Effector CD8-positive, alpha-beta T cell (primary cell): ENCODE data around the gene EPHB2.

Experiments used
- DNase-seq: peaks from one replicate; lab custom pipeline; 2025; lab: John Stamatoyannopoulos, UW

Gene EPHB2

DNA sequence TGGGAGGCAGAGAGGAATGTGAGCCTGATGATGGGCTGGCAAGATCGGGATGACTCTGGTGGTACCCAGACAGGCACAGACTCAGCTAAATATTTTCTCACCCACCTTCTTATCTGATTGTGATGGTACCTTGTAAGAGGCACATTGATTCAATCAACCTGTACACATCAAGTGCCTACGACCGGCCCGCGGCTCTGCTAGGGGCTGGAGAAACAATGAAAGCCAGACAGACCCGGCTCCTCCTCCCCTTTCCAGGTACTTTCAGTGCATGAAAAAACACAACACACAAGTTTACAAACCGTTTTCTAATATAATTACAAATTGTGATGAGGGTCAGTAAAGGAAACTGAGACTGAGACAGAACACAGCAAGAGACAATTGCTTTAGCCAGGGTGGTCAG lies 147.0 kb downstream of the EPHB2 start:
- DNase-seq, result no peak

DNA sequence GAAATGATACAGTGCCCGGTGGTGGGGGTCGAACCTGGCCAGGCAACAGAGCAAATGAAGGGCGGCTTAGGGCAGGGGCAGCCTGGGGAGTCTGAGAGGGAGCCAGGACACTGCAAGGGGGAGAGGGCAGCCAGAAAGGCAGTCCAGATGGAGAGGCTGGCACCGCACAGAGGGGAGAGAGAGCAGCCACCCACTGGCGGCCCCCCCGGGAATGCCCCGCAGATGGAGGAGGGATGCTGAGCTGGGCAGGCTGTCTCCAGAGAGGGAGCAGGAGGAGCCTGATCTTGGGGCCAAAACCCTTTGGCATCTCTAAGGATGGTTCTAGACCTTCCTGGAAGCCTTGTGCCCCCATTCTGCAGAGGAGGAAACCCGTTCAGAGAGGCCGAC lies 149.8 kb downstream of the EPHB2 start:
- DNase-seq, result no peak

DNA sequence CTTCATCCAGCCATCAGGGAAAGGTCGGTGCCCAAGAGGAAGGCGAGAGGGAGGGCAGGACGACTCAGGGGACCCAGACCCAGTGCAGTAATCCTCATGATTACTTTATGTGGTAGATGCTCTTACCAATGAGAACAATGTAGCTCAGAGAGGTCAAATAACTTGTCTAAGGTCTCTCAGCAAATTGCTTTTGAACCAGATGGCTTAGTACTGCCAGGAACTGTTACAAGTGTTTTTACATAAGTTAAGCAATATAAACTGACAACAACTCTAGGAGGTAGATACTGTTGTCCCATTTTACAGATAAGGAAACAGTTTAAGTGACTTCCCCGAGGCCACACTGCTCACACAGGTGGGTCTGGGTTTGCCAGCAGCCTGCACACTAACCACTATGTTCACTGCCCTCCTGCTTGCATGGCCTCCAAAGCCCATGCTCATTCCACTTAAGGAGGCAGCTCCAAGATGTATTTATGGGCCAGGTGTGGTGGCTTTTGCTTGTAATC lies 150.3 kb downstream of the EPHB2 start:
- no peak for DNase-seq

DNA sequence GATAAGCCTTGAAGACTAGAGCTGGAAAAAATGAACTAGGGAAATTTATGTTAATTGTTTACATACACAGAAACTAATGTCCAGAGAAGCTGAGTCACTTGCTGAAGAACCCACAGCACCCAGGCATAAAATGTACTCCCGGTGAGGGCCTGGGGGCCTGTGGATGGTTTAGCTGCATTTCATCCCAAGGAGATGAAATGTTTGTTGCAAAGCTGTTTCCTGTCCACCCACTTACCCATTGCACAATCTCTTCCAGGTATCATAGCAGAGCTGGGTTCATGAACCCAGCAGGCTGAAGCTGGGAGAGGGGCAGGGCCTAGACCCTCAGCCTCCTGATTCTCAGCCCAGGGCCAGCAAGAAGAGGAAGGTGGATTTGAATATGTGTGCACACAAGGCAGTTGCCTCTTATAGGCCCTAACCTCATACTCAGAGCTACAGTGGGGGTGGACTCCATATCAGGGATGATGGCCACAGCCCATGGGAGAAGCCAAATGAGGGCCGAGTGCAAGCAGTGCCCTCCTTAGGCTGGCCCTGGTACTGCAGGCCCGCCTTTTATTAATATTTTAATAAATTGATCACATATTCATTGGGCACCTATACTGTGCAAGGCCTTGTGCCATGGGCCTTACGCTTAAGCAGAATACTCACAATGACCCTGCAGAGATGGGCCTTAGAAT lies 151.3 kb downstream of the EPHB2 start:
- DNase-seq, result no peak

DNA sequence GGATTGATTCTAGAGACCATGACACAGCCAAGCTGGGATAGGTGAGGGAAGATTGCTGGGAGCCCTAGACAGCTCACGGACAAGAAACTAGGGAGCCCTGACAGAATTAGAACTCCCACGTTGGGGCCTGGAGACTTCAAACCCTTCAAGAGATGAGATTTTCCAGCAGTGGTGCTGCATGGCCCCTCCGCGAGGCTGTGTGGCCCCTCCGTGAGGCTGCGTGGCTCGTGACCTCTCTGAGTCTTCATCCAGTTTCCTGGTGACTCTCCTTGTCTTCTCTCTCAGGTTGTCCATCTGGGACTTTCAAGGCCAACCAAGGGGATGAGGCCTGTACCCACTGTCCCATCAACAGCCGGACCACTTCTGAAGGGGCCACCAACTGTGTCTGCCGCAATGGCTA lies 152.1 kb downstream of the EPHB2 start:
- no peak for DNase-seq

DNA sequence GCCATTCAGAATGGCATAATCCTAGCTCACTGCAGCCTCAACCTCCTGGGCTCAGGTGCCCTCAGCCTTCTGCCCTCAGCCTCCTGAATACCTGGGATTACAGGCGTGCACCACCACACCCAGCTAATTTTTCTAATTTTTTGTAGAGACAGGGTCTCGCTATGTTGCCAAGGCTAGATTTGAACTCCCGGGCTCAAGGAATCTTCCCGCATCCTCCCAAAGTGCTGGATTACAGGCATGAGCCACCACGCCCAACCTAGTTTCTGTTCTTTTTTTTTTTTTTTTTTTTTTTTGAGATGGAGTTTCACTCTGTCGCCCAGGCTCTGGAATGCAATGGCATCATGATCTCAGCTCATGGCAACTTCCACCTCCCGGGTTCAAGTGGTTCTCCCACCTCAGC lies 153.1 kb downstream of the EPHB2 start:
- no peak for DNase-seq

DNA sequence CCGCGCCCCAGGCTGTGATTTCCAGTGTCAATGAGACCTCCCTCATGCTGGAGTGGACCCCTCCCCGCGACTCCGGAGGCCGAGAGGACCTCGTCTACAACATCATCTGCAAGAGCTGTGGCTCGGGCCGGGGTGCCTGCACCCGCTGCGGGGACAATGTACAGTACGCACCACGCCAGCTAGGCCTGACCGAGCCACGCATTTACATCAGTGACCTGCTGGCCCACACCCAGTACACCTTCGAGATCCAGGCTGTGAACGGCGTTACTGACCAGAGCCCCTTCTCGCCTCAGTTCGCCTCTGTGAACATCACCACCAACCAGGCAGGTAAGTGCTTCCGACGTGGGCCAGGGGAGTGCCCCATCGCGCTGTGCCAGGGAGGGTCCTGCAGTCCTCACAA lies 154.2 kb downstream of the EPHB2 start:
- no peak for DNase-seq

DNA sequence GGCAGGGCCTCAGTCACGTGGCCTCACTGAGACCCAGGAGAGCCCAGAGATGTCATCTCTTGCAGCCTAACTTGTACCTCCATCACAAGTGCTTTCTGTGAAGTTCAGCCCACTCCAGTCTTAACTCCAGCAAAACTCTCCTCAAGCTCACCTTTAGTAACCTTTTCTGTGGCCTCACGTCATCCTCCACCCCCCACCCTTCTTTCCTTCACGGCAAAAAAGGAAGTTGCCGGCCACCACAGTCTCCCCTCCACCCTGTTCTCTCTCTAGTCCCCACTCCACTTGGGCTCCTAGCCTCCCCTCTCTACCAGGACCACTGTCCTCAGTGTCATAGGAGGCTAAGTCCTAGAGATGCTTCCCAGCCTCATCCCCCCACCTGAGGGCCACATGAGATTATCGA lies 155.1 kb downstream of the EPHB2 start:
- DNase-seq, result no peak

DNA sequence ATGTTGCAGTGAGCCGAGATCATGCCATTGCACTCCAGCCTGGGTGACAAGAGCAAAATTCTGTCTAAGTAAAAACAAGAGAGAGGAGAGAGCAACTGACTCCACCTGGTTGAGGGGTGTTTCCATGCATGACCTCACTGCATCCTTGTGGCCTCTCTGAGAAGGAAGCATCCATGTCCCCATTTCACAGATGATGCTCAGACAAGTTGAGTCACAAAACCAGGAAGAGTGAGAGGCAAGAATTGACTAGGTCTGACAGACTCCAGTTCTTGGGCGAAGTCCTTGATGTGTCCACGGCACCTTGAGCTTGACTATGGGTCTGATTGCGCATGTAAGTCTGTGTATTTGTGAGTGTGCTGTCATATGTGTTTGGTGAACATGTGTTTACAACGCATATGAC lies 156.2 kb downstream of the EPHB2 start:
- DNase-seq, result no peak

DNA sequence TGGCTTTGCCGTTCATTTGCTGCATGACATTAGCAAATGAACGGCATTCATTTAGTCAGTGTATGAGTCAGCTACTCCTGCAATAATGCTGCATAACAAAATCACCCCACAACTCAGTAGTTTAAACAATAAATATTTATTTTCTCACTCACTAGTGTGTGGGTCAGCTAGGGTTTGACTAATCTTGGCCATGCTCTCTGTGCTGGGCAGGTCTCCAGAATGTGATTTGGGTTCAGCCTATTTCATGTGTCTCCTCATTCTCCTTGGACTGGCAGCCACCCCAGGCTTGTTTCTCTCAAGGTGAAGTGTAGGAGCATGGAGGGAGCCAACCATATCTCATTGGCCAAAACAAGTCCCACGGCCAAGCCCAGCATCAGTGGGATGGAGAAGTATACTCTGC lies 157.7 kb downstream of the EPHB2 start:
- DNase-seq, result no peak

DNA sequence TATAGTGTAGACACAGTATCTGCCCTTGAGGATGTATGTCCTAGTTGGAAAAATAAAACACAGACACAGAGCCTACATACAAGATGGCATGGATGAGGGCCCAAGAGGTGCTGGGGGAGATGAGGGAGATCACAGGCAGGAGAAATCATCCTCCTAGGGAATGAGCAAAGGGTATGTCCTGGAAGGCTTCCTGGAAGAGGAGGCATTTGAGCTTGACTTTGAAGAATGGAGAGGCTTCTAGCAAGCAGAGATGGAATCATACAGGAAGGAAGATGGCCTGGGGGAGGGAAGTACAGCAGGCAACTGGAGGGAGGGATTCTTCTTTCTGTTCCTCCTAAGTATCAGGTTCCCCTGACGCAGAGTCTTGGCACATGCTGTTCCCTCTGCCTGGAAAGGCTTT lies 158.7 kb downstream of the EPHB2 start:
- no peak for DNase-seq

DNA sequence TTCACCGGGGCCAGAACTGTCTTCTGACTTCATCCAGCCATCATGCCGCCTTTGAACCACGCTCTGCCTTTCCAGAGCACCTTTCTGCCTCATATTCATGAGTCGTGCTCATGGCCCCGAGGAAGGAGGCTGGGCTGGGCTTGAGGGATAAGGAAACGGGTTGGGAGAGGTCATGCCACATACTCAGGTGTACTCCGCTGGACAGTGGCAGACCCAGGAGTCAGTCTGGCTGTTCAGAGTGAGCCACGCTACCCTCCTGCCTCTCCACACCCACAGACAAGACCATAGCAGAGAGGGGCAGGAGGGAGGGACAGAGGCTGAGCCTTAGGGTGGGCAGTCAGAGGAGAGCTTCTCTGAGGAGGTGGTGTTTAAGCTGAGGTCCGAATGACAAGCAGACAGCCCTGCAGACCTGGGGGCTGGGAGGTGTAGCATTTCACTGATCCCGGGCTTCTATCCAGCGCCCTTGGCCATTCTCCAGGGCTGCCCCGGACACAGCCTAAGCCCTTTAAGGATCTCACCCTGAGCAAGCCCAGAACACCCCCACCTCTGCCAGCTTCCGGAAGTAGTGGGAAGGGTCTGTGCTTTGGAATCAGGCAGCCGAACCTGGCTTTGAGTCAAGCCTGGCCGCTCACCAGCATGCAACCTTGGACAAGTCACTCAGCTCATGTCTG lies 159.7 kb downstream of the EPHB2 start:
- DNase-seq, result no peak

DNA sequence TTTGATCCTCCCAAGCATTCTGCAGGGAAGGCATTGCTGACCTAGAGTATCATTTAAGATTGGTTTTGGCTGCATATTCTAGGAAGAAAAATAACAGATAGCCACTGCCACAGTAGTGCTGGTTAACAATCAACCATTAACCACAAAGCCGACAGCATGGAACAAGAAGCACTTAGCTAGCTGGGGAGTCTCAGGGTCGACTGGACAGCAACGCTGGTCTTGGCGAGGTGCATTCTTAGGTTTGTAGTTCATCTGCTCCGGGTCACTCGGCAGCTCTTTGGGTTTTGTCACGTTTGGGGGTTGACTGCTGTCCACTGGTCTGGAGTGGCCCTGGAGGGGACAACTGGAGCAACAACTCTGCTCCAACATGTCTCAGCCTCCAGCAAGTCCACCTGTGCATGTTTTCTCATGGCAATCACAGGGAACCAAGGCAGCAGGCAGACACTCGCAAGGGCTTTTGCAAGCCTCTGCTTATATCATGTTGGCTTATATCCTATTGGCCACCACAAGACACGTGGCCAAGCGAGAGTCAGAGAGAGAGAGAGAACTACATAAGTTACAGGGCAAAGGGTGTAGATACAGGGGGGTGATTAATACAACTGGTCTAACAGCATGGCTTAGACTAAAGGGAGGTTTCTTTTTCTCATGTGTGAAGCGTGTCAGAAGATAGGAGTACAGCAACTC lies 162.5 kb downstream of the EPHB2 start:
- DNase-seq, result no peak

DNA sequence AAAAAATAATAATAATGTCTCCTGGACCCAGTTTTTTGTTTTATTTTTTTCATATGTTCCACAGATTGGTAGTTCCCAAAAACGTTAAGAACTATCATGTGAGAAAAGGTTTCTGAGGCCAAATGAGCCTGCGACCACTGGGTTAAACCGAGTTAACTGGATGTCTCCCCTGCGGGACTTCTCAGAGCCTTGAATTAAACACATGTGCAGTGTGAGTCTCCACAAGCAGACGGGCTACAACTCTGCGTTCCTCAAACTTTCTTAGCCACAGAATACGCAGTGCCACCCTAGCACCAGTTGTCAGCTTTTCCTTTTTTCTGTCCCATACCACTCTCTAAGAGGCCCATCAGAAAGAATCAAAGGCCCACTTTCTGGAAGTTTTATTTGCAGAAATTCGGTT lies 164.1 kb downstream of the EPHB2 start:
- no peak for DNase-seq

DNA sequence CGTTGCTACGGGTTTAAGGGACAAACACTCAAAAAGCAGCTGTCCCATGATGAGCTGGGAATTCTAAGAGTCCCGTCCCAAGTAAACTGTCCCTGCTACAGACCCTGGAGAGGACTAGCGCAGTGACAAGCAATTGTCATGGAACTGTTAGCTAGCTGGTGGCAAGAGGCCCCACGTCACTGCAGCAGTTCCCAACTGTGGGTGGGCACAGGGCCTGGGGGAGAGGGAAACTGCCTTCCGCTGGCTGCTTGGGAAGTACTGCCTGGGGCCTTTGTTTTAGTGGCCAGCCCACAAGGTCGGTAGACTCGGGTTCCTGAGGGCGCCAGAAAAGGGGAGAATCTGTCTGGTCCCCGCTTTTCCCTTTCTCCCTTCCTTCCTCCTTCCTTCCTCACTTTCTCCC lies 164.6 kb downstream of the EPHB2 start:
- no peak for DNase-seq

DNA sequence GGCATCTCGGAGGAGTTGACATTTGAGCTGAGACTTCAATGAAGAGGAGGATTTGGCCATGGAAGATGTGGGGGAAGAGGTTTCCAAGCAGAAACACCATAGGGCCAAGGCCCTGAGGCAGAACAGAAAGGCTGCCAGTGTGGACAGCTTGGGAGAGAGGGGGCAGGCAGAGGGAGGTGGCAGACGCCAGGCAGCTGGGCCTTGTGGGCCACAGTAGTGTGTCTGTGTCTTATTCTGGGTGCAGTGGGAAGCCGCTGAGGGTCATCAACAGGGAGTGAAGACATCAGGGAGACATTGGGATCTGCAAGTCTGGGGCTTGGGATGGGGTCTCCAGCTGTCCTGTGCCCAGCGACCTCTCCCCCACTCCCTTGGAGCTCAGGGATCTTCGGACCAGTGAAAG lies 165.2 kb downstream of the EPHB2 start:
- DNase-seq, result no peak

DNA sequence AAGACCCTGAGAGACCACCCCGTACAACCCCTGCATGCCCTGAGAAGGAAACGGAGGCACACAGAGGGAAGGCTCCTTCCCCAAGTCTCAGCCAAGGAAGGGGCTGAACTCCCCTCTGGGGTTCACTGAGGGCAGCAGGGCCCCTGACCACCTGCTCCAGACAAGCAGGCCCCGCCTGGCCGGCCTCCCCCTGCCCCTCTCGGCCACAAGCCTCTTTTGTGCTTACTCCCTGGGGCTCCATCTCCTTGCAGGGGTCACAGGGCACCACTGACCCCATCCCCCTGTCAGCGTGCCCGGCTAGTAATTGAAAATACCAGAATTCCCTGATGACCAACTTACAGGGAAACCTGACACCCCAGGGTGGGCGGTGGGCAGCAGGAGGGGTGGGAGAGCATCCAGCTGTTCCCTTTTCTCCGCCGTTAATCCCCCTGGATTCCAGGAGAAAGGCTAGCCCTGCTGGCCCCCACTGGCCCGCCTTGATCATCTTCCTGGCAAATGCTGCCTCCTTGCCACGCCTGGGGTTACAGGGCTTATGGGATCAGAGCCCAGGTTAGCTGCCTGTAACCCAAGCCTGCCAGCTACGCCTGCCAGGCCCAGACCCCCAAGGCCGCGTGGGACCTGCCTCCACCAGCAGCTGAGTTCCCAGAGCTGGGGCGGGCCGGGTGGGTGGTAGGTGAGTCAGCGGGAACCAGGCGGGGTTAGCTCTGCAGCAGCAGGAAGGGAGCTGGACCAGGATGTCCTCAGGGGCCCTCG lies 165.9 kb downstream of the EPHB2 start:
- DNase-seq, result no peak

DNA sequence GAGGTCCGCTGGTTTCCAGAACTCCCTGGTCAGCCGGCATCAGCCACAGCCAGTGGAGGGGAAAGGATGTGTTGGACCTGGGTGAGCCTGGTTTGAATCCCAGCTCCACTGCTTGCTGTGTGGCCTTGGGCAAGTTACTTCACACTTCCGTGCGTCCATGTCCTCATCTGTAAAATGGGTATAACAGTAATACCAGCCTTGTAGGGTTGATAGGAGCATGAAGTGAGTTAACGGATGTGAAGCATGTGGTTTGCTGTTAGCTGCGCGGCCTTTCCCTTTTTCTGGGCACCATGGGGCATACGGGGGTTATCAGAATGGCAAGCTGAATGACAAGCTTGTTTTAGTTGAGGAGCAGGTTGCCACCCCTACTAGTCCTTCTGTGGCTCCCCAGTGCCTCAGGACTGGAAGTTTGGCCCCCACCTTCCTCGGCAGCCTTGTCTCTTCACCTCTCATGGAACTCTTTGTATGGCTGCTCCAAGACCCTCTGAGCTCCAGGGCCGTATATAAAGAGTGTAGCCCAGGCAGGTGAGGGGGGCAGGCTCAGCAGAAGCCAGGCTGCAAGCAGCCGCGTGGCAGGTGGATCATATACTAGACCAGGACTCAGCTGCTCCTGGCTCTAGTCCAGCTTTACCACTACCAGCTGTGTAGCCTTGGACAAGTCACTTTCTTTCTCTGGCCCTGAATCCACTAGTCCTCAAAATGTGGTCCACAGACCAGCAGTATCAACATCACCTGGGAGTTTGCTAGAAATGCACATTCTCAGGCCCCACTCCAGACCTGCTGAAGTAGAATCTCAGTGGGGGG lies 166.7 kb downstream of the EPHB2 start:
- no peak for DNase-seq

DNA sequence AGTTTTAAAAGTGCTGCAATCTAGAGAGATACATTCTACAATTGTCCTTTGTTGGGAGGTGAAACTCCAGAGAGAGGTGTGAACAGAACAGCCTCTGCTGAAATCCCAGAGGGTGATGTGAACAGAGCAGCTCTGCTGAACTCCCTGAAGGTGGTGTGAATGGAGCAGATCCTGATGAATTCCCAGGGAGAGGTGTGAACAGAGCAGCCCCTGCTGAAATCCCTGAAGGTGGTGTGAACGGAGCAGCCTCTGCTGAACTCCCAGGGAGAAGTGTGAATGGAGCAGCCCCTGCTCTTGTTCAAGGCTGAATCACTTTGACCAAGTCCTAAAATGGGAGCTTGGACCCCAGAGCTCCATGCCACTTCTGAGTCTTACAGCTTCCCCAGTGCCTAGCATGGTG lies 167.3 kb downstream of the EPHB2 start:
- DNase-seq, result no peak

DNA sequence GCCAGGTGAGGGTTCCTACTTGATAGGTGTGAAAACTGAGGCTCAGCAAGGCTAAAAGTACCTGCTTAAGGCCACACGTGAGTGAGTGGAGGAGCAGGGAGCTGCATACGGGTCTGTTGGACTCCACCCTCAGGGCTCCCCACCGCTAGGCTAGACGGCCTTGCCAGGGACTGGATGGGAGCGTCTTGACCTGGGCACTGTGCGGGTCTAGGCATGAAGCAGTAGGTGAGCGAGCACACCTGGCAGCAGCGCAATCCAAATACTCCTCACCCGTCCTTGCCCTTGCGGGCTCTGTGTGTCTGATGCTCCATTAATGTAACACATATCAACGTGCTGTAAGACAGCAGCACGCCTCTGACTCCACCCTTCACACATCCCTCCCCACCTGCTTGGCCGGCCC lies 168.0 kb downstream of the EPHB2 start:
- DNase-seq, result no peak

DNA sequence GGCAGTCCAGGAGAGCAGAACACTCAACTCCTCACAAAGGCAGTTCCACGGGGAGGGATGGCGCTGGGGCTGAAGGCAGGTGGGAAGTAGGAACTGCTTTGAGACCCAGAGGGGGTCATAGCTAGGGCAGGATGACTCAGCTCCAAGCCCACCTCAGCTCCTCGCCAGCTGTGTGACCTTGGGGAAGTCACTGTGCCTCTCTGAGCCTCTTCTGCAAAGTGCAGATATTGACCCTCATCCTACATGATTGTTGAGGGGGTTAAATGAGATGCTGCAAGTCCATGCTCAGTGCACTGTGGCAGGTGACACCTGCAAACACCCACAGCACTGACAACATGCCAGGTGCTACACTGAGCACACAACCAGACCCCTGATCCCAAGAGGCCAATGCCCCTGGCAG lies 168.8 kb downstream of the EPHB2 start:
- no peak for DNase-seq

DNA sequence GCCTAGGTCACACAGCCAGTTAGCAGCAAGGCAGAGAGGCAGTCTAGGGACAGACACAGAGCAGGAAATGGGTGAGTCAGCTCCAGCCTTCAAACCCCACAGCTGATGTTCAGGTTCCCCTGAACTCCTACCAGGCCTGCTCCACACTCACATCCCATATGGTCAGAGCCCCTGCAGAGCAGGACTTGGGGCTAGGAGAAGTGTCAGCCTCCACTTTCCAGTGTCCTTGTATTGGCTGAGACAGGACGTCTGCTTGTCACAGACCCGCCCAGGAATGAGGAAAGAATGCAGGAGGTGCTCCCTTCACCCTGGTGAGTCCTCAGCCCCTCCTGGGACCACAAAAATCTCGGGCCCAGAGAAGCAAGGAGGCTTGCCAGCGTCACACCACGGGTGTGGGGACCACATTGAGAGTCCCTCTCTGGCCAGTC lies 169.5 kb downstream of the EPHB2 start:
- no peak for DNase-seq
